Right lobe of liver (tissue), 6 donors: ENCODE measurements around the gene FAM241B. TPM values are rescaled to one million over a fixed set of nuclear protein-coding genes. Genes with fewer than 3 reads are reported as not detected.
A peak's percentile ranks its signal among the peaks of the same experiment; 100 is the strongest.

Source experiments
- ATAC-seq, 4 donors: fragments of 200-7000 bp; cut with Tn5 transposase; one replicate each; pipeline ENCODE4 v1.9.1; 2020; ENCODE audit warnings: mild to moderate bottlenecking in 4 of 4, moderate library complexity in 4 of 4
- DNase-seq, 3 donors: peaks; one replicate each; pipeline ENCODE4 v3.0.0-alpha.2; 2020
- H3K27ac ChIP-seq, 3 donors: fragments of 200-600 bp; one replicate each; pipeline ENCODE4 v1.8.0; 2022
- H3K27me3 ChIP-seq, 2 donors: fragments of 200-600 bp; one replicate each; pipeline ENCODE4 v1.8.0; 2022
- H3K36me3 ChIP-seq, 4 donors: fragments of 200-600 bp; sonication (generic) in 1 of 4; one replicate each; pipeline versions ENCODE4 v1.5.1 to v1.8.0; 2017 to 2022; ENCODE audit warnings: control low read depth in 1 of 4
- H3K4me1 ChIP-seq, 4 donors: fragments of 200-600 bp; sonication (generic) in 1 of 4; one replicate each; pipeline versions ENCODE4 v1.5.1 to v1.8.0; 2017 to 2022; ENCODE audit warnings: control low read depth in 1 of 4
- H3K4me3 ChIP-seq, 3 donors: fragments of 200-600 bp; one replicate each; pipeline ENCODE4 v1.8.0; 2022
- H3K9me3 ChIP-seq, 4 donors: fragments of 200-600 bp; sonication (generic) in 1 of 4; one replicate each; pipeline versions ENCODE4 v1.5.1 to v1.8.0; 2017 to 2022; ENCODE audit warnings: control low read depth in 1 of 4
- CTCF ChIP-seq, 4 donors: fragments of 200-600 bp in 3 of 4; fragments of 450-650 bp in 1 of 4; IDR thresholded peaks; one replicate each; pipeline versions ENCODE4 v1.5.1 to v1.8.0; 2016 to 2022; ENCODE audit warnings: antibody characterized with exemption in 4 of 4, mild to moderate bottlenecking in 2 of 4
- POLR2A ChIP-seq: fragments of 450-650 bp; IDR thresholded peaks from one replicate; pipeline ENCODE4 v1.6.1; 2017; ENCODE audit warnings: antibody characterized with exemption, mild to moderate bottlenecking
- WGBS: methylation state at CpG from one replicate; pipeline ENCODE4 v1.1.6; 2018; ENCODE audit warnings: low coverage, low lambda C conversion rate; ENCODE audit not compliant: insufficient coverage; ENCODE audit errors: missing lambda C conversion rate; 5-methylcytosine and 5-hydroxymethylcytosine counted together
- intact Hi-C, 2 donors: fragments of 100-400 bp; cut with DNase I; formaldehyde crosslinking; loops; one replicate each; pipeline versions ENCODE4 v1.11.2 to v1.14.1; 2022
- total RNA-seq, 6 experiments: library from RNA; depleted of rRNA in 2 of 6; stranded (reverse); fragments of >200 nt in 2 of 6; fragmentation: NEBNext Ultra II Directional in 3 of 6; extraction: Animal tissue kit (Norgen Biotek cat#: 25700) in 3 of 6; gene quantifications; one replicate each; pipeline versions ENCODE4 v1.1.0 to v1.2.4, GENCODE V29; 2016 to 2023
- donor health status: DM: no; HTN: yes; CAD: no.
- donor health status: DM: no; HTN: no; CAD: no.
- donor health status: DM: no; HTN: no; CAD: no.
- donor health status: DM: no; HTN: yes; CAD: no.
- donor health status: DM: no; HTN: yes; CAD: no.

Gene FAM241B
- total RNA-seq, 6 experiments from 2014 or later = 0.74 to 3.9 (median 1.5) TPM

DNA sequence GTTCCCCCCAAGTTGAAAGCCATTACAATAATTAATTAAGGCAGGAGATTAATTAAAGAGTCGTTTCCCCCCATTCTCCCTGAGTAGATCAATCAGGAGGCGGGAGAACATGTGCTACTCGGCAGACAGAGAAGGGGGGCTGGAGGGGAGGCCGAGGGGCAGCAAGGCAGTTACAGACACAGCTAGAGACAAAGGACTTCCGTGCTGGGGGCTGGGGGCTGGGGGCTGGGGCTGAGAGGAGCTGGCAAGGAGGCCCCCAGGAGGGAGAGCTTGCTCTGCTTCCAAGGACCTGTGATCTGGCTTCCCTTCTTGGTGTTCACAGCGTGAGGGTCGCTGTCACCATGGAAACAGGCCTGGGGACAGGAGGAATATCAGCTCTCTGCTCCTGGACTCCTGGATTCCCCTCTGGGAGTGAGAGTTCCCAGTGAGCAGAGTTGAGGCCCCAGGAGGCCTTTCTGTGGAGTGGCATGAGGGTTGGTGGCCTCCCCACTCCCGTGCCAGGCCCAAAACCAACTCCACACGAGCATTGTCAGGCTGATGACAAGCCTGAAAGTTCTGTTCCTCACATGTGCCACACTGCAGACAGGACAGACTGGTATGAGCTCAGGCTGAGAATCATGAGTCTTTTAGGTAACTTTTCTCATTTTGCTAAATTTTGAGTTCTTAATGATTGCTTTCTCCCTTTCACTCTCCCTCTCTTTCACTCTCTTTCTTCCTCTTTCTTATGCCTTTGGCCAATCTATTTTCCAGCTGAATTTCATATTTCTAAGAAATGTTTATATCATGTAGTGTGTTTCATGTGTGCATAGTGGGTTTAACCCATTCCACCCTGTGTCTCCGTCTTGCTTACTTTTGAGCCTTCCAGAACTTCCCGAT is 16.4 kb downstream of the FAM241B start:
- 71% methylated on average over 5 of the region's 11 CpGs for WGBS
- Histone ChIP-seq H3K9me3 (no peaks in the 10 kb centered on the region), H3K36me3 (no peaks in the 10 kb centered on the region), H3K27me3 (no peaks in the 10 kb centered on the region), H3K4me1 (no peaks in the 10 kb centered on the region), H3K4me3 (no peak overlapping the region), H3K27ac (no peak overlapping the region)
- ATAC-seq (peak in 1 of 4 donors; percentile 10), DNase-seq (peak in 1 of 3 donors; percentile 26)
- no peak for TF ChIP-seq CTCF (IDR thresholded peaks at IDR 0.05)
- no peak for TF ChIP-seq POLR2A
- intact Hi-C loops = loop anchor here in 1 of 2 donors (5.0 kb wide), 1 partner anchor 71 kb away; no protein-coding TSS in a partner anchor

GRCh38 chr10:69647126-69647525 is 17.1 kb downstream of the FAM241B start:
- Histone ChIP-seq H3K4me3 (no peak overlapping the region), H3K36me3 (no peaks in the 10 kb centered on the region), H3K27ac (no peak overlapping the region), H3K27me3 (no peaks in the 10 kb centered on the region), H3K9me3 (no peaks in the 10 kb centered on the region), H3K4me1 (no peaks in the 10 kb centered on the region)
- WGBS = 84% methylated on average over 6 of the region's 6 CpGs
- intact Hi-C loops = loop anchor here in 1 of 2 donors (5.0 kb wide), 1 partner anchor 70 kb away; no protein-coding TSS in a partner anchor
- DNase-seq (peak in 1 of 3 donors; percentile 8), ATAC-seq (no peak)
- TF ChIP-seq CTCF (IDR thresholded peaks at IDR 0.05) = no peak
- no peak for TF ChIP-seq POLR2A

- no peak overlapping the region for H3K4me3 ChIP-seq
- ATAC-seq = no peak
- WGBS = 47% methylated on average over 4 of the region's 4 CpGs
- H3K27ac ChIP-seq = no peak overlapping the region
- TF ChIP-seq POLR2A (no peak), CTCF (IDR thresholded peaks at IDR 0.05) (no peak)
- intact Hi-C loops = loop anchor here in 1 of 2 donors (5.0 kb wide), 1 partner anchor 69 kb away; no protein-coding TSS in a partner anchor
- H3K36me3 ChIP-seq = no peaks in the 10 kb centered on the region
- H3K27me3 ChIP-seq = no peaks in the 10 kb centered on the region
- no peak for DNase-seq
- H3K9me3 ChIP-seq = no peaks in the 10 kb centered on the region
- no peaks in the 10 kb centered on the region for H3K4me1 ChIP-seq
Measured at GRCh38 chr10:69647819-69648218, 17.8 kb downstream of the FAM241B start.

- intact Hi-C loops = loop anchor here in 1 of 2 donors (5.0 kb wide), 1 partner anchor 69 kb away; no protein-coding TSS in a partner anchor
- Histone ChIP-seq H3K4me3 (no peak overlapping the region), H3K27ac (no peak overlapping the region), H3K36me3 (no peaks in the 10 kb centered on the region), H3K4me1 (no peaks in the 10 kb centered on the region), H3K9me3 (no peaks in the 10 kb centered on the region), H3K27me3 (no peaks in the 10 kb centered on the region)
- no peak for DNase-seq
- TF ChIP-seq POLR2A (no peak), CTCF (IDR thresholded peaks at IDR 0.05) (no peak)
- no peak for ATAC-seq
- WGBS = no CpG with 5 or more reads among the region's 5 CpGs
Measured at GRCh38 chr10:69648461-69648860, 18.4 kb downstream of the FAM241B start.
